SK-N-SH treated with all-trans-retinoic acid at 6 μM for 48 hours (cell line): ENCODE measurements around the gene SAMD4A.

Experiments
- ARNTL ChIP-seq: fragments of 450-650 bp; formaldehyde crosslinking; IDR thresholded peaks from 2 replicates; pipeline ENCODE4 v1.5.0; 2020; ENCODE audit warnings: low read depth, mild to moderate bottlenecking, moderate library complexity, borderline replicate concordance
- CREB5 ChIP-seq: fragments of 250-450 bp; sonication (Bioruptor Pico); IDR thresholded peaks from 2 replicates; pipeline ENCODE4 v1.5.1; 2020; ENCODE audit warnings: low read depth, mild to moderate bottlenecking, moderate library complexity
- ISL1 ChIP-seq: fragments of 250-450 bp; sonication (Bioruptor Pico); IDR thresholded peaks from 2 replicates; pipeline ENCODE4 v2.1.2; 2022; ENCODE audit warnings: mild to moderate bottlenecking, moderate library complexity
- OSR1 ChIP-seq: fragments of 250-450 bp; sonication (Bioruptor Pico); IDR thresholded peaks from 2 replicates; pipeline ENCODE4 v1.8.0; 2022; ENCODE audit warnings: moderate library complexity, mild to moderate bottlenecking, inconsistent platforms
- PATZ1 ChIP-seq: fragments of 250-450 bp; sonication (Bioruptor Pico); IDR thresholded peaks from 2 replicates; pipeline ENCODE4 v1.8.0; 2020; ENCODE audit warnings: mild to moderate bottlenecking, moderate library complexity, borderline replicate concordance
- RARB ChIP-seq: fragments of 250-450 bp; sonication (Bioruptor Pico); IDR thresholded peaks from 2 replicates; pipeline ENCODE4 v1.8.0; 2021; ENCODE audit warnings: mild to moderate bottlenecking, moderate library complexity
- TCF4 ChIP-seq: fragments of 250-450 bp; sonication (Bioruptor Pico); IDR thresholded peaks from 2 replicates; pipeline ENCODE4 v1.8.0; 2021; ENCODE audit warnings: mild to moderate bottlenecking, moderate library complexity, borderline replicate concordance
- TOX ChIP-seq: fragments of 250-450 bp; sonication (Bioruptor Pico); IDR thresholded peaks from 2 replicates; pipeline ENCODE4 v1.8.0; 2021; ENCODE audit warnings: mild to moderate bottlenecking, moderate library complexity, borderline replicate concordance
- ZC3H10 ChIP-seq: fragments of 250-450 bp; sonication (Bioruptor Pico); IDR thresholded peaks from 2 replicates; pipeline ENCODE4 v1.5.1; 2021; ENCODE audit warnings: mild to moderate bottlenecking, moderate library complexity
- ZFP3 ChIP-seq: fragments of 250-450 bp; sonication (Bioruptor Pico); IDR thresholded peaks from 2 replicates; pipeline ENCODE4 v1.5.0; 2020; ENCODE audit warnings: mild to moderate bottlenecking, moderate library complexity
- TF ChIP-seq, protein P1 (sequence below): fragments of 250-450 bp; sonication (Bioruptor Pico); IDR thresholded peaks from 2 replicates; pipeline ENCODE4 v1.8.0; 2021; ENCODE audit warnings: low read depth, mild to moderate bottlenecking, moderate library complexity, borderline replicate concordance
- TF ChIP-seq, protein P2 (sequence below): fragments of 250-450 bp; sonication (Bioruptor Pico); IDR thresholded peaks from 2 replicates; pipeline ENCODE4 v1.5.1; 2021; ENCODE audit warnings: mild to moderate bottlenecking, moderate library complexity

GRCh38 chr14:54768501-54769129 lies 201.7 kb downstream of the SAMD4A start:
- TF ChIP-seq ARNTL = no peak
- TF ChIP-seq ISL1 (CRISPR knock-in tag) = no peak
- no peak for TF ChIP-seq OSR1
- TF ChIP-seq TCF4 (CRISPR knock-in tag) = no peak
- TF ChIP-seq RARB (CRISPR knock-in tag) = no peak
- no peak for TF ChIP-seq TOX
- TF ChIP-seq, protein P1, sequence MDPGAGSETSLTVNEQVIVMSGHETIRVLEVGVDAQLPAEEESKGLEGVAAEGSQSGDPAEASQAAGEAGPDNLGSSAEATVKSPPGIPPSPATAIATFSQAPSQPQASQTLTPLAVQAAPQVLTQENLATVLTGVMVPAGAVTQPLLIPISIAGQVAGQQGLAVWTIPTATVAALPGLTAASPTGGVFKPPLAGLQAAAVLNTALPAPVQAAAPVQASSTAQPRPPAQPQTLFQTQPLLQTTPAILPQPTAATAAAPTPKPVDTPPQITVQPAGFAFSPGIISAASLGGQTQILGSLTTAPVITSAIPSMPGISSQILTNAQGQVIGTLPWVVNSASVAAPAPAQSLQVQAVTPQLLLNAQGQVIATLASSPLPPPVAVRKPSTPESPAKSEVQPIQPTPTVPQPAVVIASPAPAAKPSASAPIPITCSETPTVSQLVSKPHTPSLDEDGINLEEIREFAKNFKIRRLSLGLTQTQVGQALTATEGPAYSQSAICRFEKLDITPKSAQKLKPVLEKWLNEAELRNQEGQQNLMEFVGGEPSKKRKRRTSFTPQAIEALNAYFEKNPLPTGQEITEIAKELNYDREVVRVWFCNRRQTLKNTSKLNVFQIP (CRISPR knock-in tag) = no peak
- TF ChIP-seq ZC3H10 (CRISPR knock-in tag) = no peak
- TF ChIP-seq, protein P2, sequence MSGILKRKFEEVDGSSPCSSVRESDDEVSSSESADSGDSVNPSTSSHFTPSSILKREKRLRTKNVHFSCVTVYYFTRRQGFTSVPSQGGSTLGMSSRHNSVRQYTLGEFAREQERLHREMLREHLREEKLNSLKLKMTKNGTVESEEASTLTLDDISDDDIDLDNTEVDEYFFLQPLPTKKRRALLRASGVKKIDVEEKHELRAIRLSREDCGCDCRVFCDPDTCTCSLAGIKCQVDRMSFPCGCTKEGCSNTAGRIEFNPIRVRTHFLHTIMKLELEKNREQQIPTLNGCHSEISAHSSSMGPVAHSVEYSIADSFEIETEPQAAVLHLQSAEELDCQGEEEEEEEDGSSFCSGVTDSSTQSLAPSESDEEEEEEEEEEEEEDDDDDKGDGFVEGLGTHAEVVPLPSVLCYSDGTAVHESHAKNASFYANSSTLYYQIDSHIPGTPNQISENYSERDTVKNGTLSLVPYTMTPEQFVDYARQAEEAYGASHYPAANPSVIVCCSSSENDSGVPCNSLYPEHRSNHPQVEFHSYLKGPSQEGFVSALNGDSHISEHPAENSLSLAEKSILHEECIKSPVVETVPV (CRISPR knock-in tag) = no peak
- no peak for TF ChIP-seq PATZ1 (CRISPR knock-in tag)
- no peak for TF ChIP-seq CREB5 (CRISPR knock-in tag)
- no peak for TF ChIP-seq ZFP3 (CRISPR knock-in tag)
